NCI-H345 (cell line): Measurements from ENCODE around the gene KCNK10.

Source experiments
- DNase-seq: peaks from one replicate; lab custom pipeline; 2025; lab: John Stamatoyannopoulos, UW

Gene KCNK10

GRCh38 chr14:88323086-88323522 is at the start of gene KCNK10:
KCNK10 (minus strand) TSS chr14:88323269; CDS start chr14:88322798, 471 bp downstream.
- DNase-seq: peak; percentile 47

GRCh38 chr14:88369496-88369895 is 46.4 kb upstream of the KCNK10 start:
- no peak for DNase-seq

GRCh38 chr14:88364710-88365413 is 41.8 kb upstream of the KCNK10 start:
- no peak for DNase-seq

GRCh38 chr14:88363644-88364043 is 40.6 kb upstream of the KCNK10 start:
- no peak for DNase-seq

GRCh38 chr14:88359500-88359899 is 36.4 kb upstream of the KCNK10 start:
- no peak for DNase-seq

GRCh38 chr14:88354358-88354757 is 31.3 kb upstream of the KCNK10 start:
- DNase-seq: no peak

GRCh38 chr14:88352698-88353097 is 29.6 kb upstream of the KCNK10 start:
- peak; percentile 84 for DNase-seq

GRCh38 chr14:88351966-88352691 is 29.1 kb upstream of the KCNK10 start:
- DNase-seq: no peak

- DNase-seq: no peak
Measured at GRCh38 chr14:88348546-88348945, 25.5 kb upstream of the KCNK10 start.

GRCh38 chr14:88346048-88346639 is 23.1 kb upstream of the KCNK10 start:
- peak; percentile 31 for DNase-seq

GRCh38 chr14:88342980-88343379 is 19.9 kb upstream of the KCNK10 start:
- no peak for DNase-seq

- DNase-seq: no peak
Measured at GRCh38 chr14:88340357-88340756, 17.3 kb upstream of the KCNK10 start.

GRCh38 chr14:88333036-88333435 is 10.0 kb upstream of the KCNK10 start:
- DNase-seq: no peak

GRCh38 chr14:88327497-88327896 is 4.4 kb upstream of the KCNK10 start:
- DNase-seq: no peak

- DNase-seq: peak; percentile 24
Measured at GRCh38 chr14:88326352-88327103, 3.5 kb upstream of the KCNK10 start.

GRCh38 chr14:88325883-88326282 is 2.8 kb upstream of the KCNK10 start:
- no peak for DNase-seq

- DNase-seq: no peak
Measured at GRCh38 chr14:88324930-88325329, 1.9 kb upstream of the KCNK10 start.

- no peak for DNase-seq
Measured at GRCh38 chr14:88324491-88324890, 1.4 kb upstream of the KCNK10 start.

GRCh38 chr14:88323523-88324199 is 592 bp upstream of the KCNK10 start:
- DNase-seq: peak; percentile 47

GRCh38 chr14:88322504-88323085 is 474 bp downstream of the KCNK10 start:
- peak; percentile 40 for DNase-seq
